GM10248 (cell line): ENCODE results near the gene ZNF385C.
"Not testable (repeated sequence)": the region's sequence is repeated elsewhere in the genome, so short reads cannot be mapped to it uniquely, and the experiment has no call there.

Experiments used
- CTCF ChIA-PET: fragments of 300-600 bp; sonication (Branson Sonifier 250); formaldehyde crosslinking; extraction: SDS; loops from one replicate; lab custom pipeline; 2021; ENCODE audit warnings: antibody characterized with exemption; lab: Yijun Ruan, JAX
- POLR2A ChIA-PET: fragments of 350-650 bp; sonication (Branson Sonifier 250); formaldehyde crosslinking; extraction: SDS; loops from one replicate; lab custom pipeline; 2020; ENCODE audit warnings: antibody characterized with exemption; lab: Yijun Ruan, JAX
- DNase-seq: peaks from one replicate; pipeline ENCODE4 v3.0.0; 2012; ENCODE audit errors: extremely low spot score
- TF ChIP-seq, protein P1 (sequence below): IDR thresholded peaks from 2 replicates; pipeline ENCODE4 v1.5.1; 2012; ENCODE audit warnings: mild to moderate bottlenecking, low read depth; ENCODE audit errors: extremely low read depth, missing control alignments, control extremely low read depth

ZNF385C gene

DNA sequence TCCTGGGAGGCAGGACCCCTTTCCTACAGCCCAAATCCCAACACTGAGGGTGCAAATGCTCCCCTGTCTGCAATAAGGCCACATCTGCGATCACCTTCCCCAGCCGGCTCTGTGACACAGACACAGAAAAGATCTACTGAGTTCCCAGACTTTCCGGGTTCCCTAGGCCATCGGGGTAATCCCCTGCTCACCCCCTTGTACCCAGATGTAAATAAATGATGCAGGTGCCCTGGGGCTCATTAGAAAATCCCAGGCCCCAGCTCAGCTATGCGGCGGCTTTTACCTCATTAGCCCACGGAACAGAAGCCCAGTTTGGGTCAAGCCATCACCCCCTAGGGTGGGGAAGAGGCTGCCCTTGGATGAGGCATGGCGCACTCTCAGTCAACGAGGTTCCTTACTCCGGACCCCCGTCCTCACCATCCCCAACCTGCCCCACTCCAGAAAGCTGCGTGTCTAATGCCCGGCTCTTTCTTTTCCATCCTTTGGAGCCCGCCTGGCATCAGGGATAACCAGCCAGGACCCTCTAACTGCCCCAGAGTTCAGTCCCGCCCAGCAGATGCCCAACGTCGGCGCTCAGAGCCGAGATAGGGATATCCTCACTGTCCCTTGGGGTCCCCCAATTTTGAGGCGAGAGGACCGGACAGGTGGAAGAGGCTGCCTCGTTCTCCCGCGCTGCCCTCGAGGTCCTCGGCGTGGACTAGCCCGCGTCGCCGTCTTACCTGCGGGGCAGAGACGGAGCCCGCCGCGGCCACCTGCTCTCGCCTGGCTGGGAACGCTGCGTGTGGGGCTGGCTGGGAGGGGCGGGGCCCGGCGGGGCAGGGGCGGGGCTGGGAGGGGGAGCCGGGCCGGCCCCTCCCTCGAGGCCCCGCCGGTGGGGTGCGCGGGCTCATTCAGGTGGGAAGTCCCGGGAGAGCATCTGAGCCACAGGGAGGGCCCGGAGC is at the start of gene ZNF385C:
Gene ZNF385C, minus strand, starts transcription at position 783 of the 941 bp plus-strand sequence. CDS start 35,417 bp downstream, outside the sequence.
- ChIA-PET CTCF (interaction anchor here (0.6 to 8.7 kb wide), 6 partner anchors 11 to 73 kb away, joined by 3 to 70 read pairs (median 3); no protein-coding TSS in a partner anchor), POLR2A (no interaction called here)
- TF ChIP-seq, protein P1, sequence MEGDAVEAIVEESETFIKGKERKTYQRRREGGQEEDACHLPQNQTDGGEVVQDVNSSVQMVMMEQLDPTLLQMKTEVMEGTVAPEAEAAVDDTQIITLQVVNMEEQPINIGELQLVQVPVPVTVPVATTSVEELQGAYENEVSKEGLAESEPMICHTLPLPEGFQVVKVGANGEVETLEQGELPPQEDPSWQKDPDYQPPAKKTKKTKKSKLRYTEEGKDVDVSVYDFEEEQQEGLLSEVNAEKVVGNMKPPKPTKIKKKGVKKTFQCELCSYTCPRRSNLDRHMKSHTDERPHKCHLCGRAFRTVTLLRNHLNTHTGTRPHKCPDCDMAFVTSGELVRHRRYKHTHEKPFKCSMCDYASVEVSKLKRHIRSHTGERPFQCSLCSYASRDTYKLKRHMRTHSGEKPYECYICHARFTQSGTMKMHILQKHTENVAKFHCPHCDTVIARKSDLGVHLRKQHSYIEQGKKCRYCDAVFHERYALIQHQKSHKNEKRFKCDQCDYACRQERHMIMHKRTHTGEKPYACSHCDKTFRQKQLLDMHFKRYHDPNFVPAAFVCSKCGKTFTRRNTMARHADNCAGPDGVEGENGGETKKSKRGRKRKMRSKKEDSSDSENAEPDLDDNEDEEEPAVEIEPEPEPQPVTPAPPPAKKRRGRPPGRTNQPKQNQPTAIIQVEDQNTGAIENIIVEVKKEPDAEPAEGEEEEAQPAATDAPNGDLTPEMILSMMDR, result no peak
- peak; percentile 71 for DNase-seq

- ChIA-PET POLR2A (no interaction called here), CTCF (no interaction called here)
- no peak for DNase-seq
- TF ChIP-seq, protein P1, result no peak
These were observed 48.8 kb upstream of the ZNF385C start for GRCh38 chr17:42146911-42147607.

DNA sequence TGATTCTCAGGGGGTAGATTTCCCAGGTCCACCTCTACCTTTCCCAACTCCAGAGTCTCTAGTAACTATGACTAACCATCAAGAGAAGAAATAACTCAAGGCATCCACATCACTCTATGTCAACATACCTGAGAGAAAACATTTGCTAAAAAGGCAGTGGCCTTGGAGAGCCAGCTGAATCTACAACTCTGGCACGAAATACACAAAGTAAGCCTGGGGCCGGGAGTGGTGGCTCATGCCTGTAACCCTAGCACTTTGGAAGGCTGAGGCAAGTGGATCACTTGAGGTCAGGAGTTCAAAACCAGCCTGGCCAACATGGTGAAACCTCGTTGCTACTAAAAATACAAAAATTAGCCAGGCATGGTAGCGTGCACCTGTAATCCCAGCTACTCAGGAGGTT is 44.9 kb upstream of the ZNF385C start:
- POLR2A ChIA-PET, DNase-seq: not testable (repeated sequence)
- CTCF ChIA-PET, result interaction anchor here (0.9 to 1.6 kb wide), 5 partner anchors 11 to 123 kb away, joined by 3 to 5 read pairs (median 3); partner anchors contain the start of gene NKIRAS2

DNA sequence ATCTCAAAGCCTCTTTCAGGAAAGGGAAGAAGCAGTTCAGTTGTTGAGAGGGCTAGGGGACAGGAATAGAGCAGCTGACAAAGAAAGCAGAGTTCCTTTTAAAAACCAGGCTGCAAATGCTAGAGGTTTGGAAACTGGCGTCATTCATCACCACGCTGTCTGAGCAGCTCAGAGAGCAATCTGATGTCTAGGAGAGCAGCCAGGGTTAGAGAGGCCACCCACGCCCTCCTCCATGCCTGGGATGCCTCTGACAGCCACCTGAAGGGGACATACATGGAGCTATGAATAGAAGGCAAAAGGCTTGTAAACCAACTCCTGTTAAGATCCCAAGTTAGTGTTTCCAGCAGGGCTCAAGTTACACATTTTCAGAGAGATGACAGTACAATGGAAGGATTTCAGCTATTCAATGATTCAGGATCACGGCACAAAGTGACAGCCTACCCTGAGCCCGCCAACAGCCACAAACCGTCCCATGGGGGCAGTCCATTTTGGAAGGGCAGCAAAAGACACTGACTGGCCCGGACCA is 44.2 kb upstream of the ZNF385C start:
- ChIA-PET CTCF (interaction anchor here (0.9 to 1.6 kb wide), 5 partner anchors 10 to 122 kb away, joined by 3 to 5 read pairs (median 3); partner anchors contain the start of gene NKIRAS2), POLR2A (interaction anchor here (0.8 kb wide), 1 partner anchor 126 kb away, joined by 3 read pairs; no protein-coding TSS in a partner anchor)
- DNase-seq, result no peak
- TF ChIP-seq, protein P1, result no peak

- ChIA-PET CTCF (interaction anchor here (0.7 to 1.4 kb wide), 2 partner anchors 8 to 12 kb away, joined by 3 read pairs; no protein-coding TSS in a partner anchor), POLR2A (no interaction called here)
- TF ChIP-seq, protein P1, result no peak
- no peak for DNase-seq
These were observed 43.1 kb upstream of the ZNF385C start for GRCh38 chr17:42141382-42141781.

- POLR2A ChIA-PET, DNase-seq: not testable (repeated sequence)
- CTCF ChIA-PET, result interaction anchor here (0.7 to 2.3 kb wide), 3 partner anchors 8 to 75 kb away, joined by 3 to 5 read pairs (median 3); no protein-coding TSS in a partner anchor
These were observed 42.4 kb upstream of the ZNF385C start for GRCh38 chr17:42140690-42141089.

DNA sequence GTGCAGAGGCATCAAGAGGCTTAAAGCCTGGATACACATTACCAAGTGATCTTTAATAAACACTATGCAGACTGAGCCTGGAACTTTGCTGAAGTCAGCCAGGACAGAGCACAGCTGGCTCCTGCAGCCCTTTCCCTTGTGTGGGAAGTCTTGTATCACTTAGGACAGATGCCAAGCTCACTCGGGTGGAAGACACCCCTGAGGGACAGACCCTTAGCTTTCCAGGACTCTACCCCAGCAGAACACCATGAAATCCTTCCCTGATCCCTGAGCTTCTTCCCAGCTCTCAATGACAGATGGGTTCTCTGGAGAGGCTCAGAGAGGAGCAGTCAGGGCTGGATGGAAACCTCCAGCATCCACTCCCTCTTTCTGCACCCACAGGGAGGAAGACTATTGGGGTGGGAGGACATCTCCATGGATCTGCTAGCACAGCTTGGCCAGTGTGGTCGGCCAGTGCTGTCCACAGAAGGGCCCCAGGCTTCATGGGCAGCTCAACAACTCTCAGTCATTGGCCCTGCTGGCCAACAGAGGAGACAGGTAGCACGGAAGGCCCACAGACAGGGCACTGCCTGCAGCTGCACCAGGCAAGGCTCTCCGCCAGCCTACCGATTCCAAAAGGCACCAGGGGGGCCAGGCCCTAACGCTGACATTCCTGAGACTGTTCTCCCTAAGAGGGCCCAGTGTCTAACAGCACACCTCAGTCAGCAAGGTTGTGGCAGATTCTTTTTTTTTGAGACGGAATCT is 40.6 kb upstream of the ZNF385C start:
- POLR2A ChIA-PET, result no interaction called here
- DNase-seq, result no peak
- TF ChIP-seq, protein P1, result no peak
- CTCF ChIA-PET, result interaction anchor here (0.9 to 4.3 kb wide), 13 partner anchors 10 to 389 kb away, joined by 3 to 15 read pairs (median 3); partner anchors contain the start of gene KAT2A
